HG03575 (cell line): ENCODE measurements around the gene ANXA11.
"Not testable (repeated sequence)": the region's sequence is repeated elsewhere in the genome, so short reads cannot be mapped to it uniquely, and the experiment has no call there.

Experiments
- ATAC-seq: cut with Tn5 transposase; IDR thresholded peaks from one replicate; pipeline ENCODE4 v1.9.1; 2021; ENCODE audit not compliant: unreplicated experiment, insufficient number of reproducible peaks, low FRiP score; ENCODE audit errors: extremely low read depth

Gene ANXA11

DNA sequence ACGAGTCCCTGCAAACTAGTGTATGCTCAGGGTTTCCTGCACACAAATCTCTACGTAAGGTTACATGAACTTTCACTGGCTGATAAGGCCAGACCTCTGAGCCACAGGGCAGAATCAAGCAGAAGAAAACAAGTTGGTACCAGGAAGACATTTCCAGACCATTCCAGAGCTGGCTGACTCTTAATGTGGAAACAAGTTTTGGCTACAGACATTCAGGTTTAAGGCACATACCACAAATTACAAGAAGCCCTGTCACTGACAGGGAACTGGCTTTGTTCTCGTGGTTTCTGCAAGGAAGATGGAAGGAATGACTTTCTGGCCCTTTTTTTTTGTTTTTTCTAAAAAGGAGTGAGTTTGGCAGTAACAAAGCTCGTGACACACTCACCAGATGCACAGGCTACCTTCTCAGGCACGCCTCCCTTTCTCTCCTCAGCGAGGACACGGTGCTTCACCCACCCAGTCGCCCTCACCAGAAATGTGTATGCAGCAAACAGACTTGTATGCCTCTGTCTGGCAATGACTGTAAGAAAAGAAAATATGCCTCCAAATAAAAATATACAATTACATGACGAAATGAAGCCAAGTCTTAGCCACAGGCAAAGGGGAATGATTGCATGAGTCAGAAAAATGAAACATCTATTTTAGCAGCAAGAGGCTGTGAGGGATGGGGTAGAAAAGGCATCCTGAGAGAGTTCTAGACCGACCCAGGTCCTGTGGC, 50.2 kb downstream of the ANXA11 start:
- no peak for ATAC-seq

DNA sequence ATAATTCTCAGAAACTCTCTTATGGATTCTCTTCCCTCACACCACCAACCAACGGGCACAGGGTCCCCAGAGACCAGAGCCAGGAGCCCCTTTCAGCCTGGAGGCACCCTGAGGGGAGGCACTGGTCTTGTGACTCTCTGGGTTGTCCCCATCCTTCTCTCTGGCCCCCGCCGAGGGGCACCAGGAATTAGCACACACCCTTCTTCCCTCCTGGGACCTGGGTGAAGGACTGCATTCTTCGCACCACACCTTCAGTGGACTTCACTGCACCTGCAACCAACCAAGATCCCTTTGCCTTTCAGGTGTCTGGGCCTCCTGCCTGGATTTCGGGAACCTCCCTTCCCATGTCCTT, 50.7 kb downstream of the ANXA11 start:
- ATAC-seq = no peak

GRCh38 chr10:80153460-80153859, 51.9 kb downstream of the ANXA11 start:
- ATAC-seq = no peak

DNA sequence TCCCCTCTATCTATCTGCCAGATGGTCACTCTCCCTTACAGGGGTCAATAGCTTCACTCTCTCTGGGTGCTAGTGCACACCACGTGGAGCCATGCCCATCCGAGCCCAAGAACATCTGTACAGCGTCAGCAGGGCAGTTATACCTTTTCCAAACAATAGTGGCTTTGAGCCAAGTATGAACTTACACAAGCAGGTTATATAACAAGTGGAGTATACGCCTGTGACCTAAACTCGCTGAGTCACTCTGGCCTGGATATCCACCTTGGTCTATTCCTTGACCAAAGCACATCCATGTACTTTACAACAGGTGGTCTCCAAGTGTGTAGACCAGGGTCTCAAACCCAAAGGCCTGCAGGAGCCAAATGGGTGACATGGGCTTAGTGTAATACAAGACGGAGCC, 52.5 kb downstream of the ANXA11 start:
- ATAC-seq = no peak

DNA sequence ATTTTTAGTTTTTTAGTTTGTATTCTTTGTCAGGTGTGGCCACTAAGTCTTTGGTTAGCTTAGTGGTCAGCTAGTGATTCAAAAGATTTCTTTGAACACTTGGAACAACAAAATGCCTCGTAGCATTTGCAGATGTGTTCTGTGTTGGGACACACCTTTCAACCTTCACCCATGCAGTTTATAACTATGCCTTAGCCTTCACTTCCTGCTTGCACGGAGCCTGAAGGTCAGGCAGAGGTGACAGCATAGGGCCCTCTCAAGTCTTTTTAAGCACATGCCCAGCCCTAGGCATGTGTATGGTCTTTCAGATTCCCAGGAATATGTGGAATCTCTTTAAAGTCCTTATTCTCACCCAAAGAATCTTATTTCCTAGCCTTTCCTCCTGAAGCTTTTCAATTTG, 55.2 kb downstream of the ANXA11 start:
- ATAC-seq = no peak

DNA sequence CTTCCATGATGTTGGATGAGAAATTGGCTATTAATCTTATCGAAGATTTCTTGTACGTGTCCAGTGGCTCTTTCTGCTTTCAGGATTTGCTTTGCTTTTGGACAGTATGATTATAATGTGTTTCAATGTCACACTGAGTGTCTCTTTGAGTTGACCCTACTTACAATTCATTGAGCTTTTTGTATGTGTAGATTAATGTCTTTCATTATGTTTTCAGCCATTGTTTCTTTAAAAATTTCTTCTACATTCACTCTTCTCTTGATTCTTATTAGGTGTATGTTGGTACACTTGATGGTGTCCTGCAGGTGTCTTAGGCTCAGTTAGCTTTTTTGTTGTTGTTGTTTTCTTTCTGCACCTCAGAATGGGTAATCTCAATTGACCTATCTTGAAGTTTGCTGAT, 56.2 kb downstream of the ANXA11 start:
- no peak for ATAC-seq

GRCh38 chr10:80148166-80148805, 57.1 kb downstream of the ANXA11 start:
- ATAC-seq = no peak

GRCh38 chr10:80146918-80147317, 58.4 kb downstream of the ANXA11 start:
- no peak for ATAC-seq

DNA sequence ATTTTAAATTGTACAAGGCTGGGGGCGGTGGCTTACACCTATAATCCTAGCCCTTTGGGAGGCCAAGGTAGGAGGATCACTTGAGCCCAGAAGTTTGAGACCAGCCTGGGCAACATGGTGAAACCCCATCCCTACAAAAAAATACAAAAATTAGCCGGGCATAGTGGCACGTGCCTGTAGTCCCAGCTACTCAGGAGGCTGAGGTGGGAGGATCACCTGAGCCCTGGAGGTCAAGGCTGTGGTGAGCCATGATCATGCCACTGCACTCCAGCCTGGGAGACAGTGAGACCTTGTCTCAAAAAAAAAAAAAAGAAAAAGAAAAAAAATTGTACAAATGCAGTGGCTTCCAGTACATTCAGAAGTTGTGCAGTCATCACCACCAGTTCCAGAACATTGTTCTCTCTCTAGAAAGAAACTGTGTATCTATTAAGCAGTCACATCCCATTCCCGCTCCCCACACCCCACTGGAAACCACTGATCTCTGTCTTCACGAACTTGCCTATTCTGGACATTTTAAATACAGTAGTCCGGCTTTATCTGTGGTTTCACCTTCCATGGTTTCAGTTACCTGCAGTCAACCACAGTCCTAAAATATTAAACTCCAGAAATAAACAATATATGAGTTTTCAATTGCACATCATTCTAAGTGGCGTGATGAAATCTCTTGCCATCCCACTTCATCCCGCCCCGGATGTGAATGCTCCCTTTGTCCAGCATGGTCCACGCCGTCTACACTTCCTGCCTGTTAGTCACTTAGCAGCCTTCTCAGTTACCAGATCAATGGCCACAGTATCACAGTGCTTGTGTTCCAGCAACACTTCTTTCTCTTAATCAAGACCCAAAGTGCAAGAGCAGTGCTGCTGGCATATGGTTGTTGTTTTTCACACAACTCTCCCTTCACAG, 59.7 kb downstream of the ANXA11 start:
- ATAC-seq = not testable (repeated sequence)

GRCh38 chr10:80144696-80145131, 60.6 kb downstream of the ANXA11 start:
- ATAC-seq = no peak

- ATAC-seq = no peak
These were observed 61.2 kb downstream of the ANXA11 start for GRCh38 chr10:80144067-80144695.

DNA sequence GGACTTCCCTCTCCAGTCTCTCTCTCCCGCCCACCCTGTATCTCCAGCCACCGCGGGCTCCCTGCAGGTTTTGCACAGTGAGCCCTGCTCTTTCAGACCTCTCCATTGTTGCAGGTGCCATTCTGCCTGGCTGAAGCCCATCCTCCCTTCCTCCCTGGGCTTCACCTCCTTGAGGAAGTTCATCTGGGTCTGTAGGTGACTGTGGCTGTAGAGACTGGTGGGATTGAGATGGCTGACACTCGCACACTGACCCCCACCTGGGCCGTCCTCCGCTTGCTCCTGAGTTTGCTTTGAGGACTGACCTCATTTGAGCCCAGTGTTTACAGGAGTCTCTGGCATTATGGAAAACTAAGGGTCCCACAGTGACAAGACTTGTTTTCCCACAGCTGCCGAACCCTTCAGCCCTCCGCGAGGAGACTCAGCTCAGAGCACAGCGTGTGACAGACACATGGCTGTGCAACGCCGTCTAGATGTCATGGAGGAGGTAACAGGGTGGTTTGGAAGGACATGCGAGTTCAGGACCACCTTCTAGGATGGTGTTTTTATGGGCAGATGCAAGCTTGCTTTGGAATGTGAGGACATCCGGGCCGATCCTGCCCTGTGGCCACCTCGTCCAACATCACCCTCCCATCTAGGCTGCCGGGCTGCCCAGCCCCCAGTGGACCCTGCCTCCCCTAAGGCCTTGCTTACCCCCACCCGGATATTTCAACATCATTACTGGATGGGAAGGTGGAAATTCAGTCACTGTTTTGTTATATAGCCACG, 63.5 kb downstream of the ANXA11 start:
- ATAC-seq = no peak

- no peak for ATAC-seq
These were observed 65.1 kb downstream of the ANXA11 start for GRCh38 chr10:80140251-80140650.

- ATAC-seq = no peak
These were observed 66.1 kb downstream of the ANXA11 start for GRCh38 chr10:80139265-80139664.

DNA sequence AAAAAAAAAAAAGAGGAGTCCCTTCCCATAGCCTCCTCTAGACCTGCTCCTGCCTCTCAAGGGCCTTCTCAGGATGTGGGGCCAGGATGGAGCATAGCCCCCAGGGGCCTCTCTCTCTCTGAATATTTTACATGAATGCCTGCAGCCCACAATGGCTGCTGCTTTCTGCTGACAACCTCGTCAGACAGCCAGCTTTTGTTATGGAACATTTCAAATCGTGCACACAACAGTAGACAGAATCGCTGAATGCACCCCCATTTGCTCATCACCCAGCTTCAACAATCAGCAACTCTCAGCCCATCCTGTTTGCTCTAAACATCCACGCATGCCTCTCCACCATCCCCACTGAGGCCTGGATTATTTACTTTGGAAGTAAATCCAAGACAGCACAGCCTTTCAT, 67.4 kb downstream of the ANXA11 start:
- ATAC-seq = no peak

GRCh38 chr10:80137031-80137862, 68.1 kb downstream of the ANXA11 start:
- ATAC-seq = no peak

DNA sequence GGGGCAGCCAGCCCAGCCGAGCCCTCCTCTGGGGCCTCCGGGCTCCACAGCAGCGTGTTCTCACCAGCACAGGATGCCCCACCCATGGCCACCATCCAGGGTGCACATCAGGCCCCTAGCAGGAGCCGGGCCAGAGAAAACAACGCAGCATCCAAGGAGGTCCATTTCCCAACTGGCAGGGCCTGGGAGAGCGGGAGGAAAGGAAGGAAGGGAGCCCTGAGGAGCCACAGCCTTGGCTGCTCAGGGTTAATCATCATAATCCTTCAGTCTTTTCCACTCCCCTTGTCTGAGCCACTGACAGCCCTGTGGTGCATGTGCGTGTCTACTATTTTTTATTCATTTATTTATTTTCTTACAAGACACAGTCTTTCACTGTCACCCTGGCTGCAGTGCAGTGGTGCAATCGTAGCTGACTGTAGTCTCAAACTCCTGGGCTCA, 69.2 kb downstream of the ANXA11 start:
- no peak for ATAC-seq

- ATAC-seq = not testable (repeated sequence)
These were observed 71.7 kb downstream of the ANXA11 start for GRCh38 chr10:80133687-80134086.
